Neural progenitor cell (in vitro differentiated cells): ENCODE results near the gene MS4A14. TPM values are rescaled to one million over a fixed set of nuclear protein-coding genes. Genes with fewer than 3 reads are reported as not detected.
A peak's percentile ranks its signal among the peaks of the same experiment; 100 is the strongest.

Experiments
- DNase-seq: peaks from one replicate; pipeline ENCODE4 v3.0.0-alpha.2; 2016; ENCODE audit warnings: low spot score
- H2AFZ ChIP-seq: fragments of 200-600 bp; sonication (generic); replicated peaks from 2 replicates; pipeline ENCODE4 v1.6.1; 2016; ENCODE audit warnings: antibody characterized with exemption
- H3F3A ChIP-seq: fragments of 200-600 bp; sonication (generic); 2 replicates; pipeline ENCODE4 v1.6.1; 2016; ENCODE audit warnings: antibody characterized with exemption, low read depth
- H3K27ac ChIP-seq: fragments of 200-600 bp; sonication (generic); 2 replicates; pipeline ENCODE4 v1.5.1; 2016; ENCODE audit warnings: mild to moderate bottlenecking
- H3K27me3 ChIP-seq: fragments of 200-600 bp; sonication (generic); 2 replicates; pipeline ENCODE4 v1.6.1; 2016; ENCODE audit warnings: mild to moderate bottlenecking, moderate library complexity
- H3K36me3 ChIP-seq: fragments of 200-600 bp; sonication (generic); 2 replicates; pipeline ENCODE4 v1.5.1; 2016
- H3K4me1 ChIP-seq: fragments of 200-600 bp; sonication (generic); 2 replicates; pipeline ENCODE4 v1.6.1; 2016; ENCODE audit warnings: mixed run types
- H3K4me2 ChIP-seq: fragments of 200-600 bp; sonication (generic); 2 replicates; pipeline ENCODE4 v1.6.1; 2016
- H3K4me3 ChIP-seq: fragments of 200-600 bp; sonication (generic); 2 replicates; pipeline ENCODE4 v1.5.1; 2016
- H3K79me2 ChIP-seq: fragments of 200-600 bp; sonication (generic); 2 replicates; pipeline ENCODE4 v1.6.1; 2016; ENCODE audit warnings: low read depth
- H3K9ac ChIP-seq: fragments of 200-600 bp; sonication (generic); 2 replicates; pipeline ENCODE4 v1.6.1; 2016
- H3K9me3 ChIP-seq: fragments of 200-600 bp; sonication (generic); 2 replicates; pipeline ENCODE4 v1.5.1; 2016; ENCODE audit warnings: low read depth
- H4K20me1 ChIP-seq: fragments of 200-600 bp; sonication (generic); 2 replicates; pipeline ENCODE4 v1.6.1; 2016; ENCODE audit warnings: low read depth
- H3K27ac Mint-ChIP-seq: 3 replicates; pipeline ENCODE4 v1.8.0; 2021; ENCODE audit warnings: mixed read lengths
- H3K27me3 Mint-ChIP-seq: 2 replicates; pipeline ENCODE4 v1.8.0; 2022; ENCODE audit warnings: low read depth, mild to moderate bottlenecking, inconsistent platforms, moderate library complexity, mixed read lengths; ENCODE audit not compliant: insufficient read depth
- H3K36me3 Mint-ChIP-seq: 3 replicates; pipeline ENCODE4 v1.8.0; 2021; ENCODE audit warnings: mixed read lengths
- H3K4me1 Mint-ChIP-seq: 3 replicates; pipeline ENCODE4 v1.8.0; 2021; ENCODE audit warnings: mixed read lengths
- H3K4me3 Mint-ChIP-seq: 3 replicates; pipeline ENCODE4 v1.8.0; 2021; ENCODE audit warnings: mild to moderate bottlenecking, moderate library complexity, mixed read lengths
- H3K9me3 Mint-ChIP-seq: 3 replicates; pipeline ENCODE4 v1.8.0; 2020; ENCODE audit warnings: mixed read lengths
- CTCF ChIP-seq: fragments of 200-600 bp; sonication (generic); IDR thresholded peaks from 2 replicates; pipeline ENCODE4 v1.5.1; 2017; ENCODE audit warnings: antibody characterized with exemption, mild to moderate bottlenecking
- EZH2 ChIP-seq: fragments of 200-600 bp; sonication (generic); IDR thresholded peaks from 2 replicates; pipeline ENCODE4 v1.6.1; 2017; ENCODE audit warnings: antibody characterized with exemption, mild to moderate bottlenecking, moderate library complexity
- EZH2phosphoT487 ChIP-seq: fragments of 200-600 bp; sonication (generic); IDR thresholded peaks from 2 replicates; pipeline ENCODE4 v1.6.1; 2017; ENCODE audit warnings: antibody characterized with exemption
- total RNA-seq: library from RNA; depleted of rRNA; stranded (reverse); fragments of >200 nt; gene quantifications from 2 replicates; pipeline ENCODE4 v1.2.3, GENCODE V29; 2015; ENCODE audit warnings: low replicate concordance

Gene MS4A14
- total RNA-seq, 1 donor from 2014 or later: not detected

GRCh38 chr11:60394666-60395380 is 1.4 kb upstream of the MS4A14 start:
- Histone ChIP-seq H3K27me3 (no peaks in the 10 kb centered on the region), H3K79me2 (no peaks in the 10 kb centered on the region), H3K36me3 (no peaks in the 10 kb centered on the region), H3F3A (no peaks in the 10 kb centered on the region), H3K4me3 (no peak overlapping the region), H2AFZ (no peak overlapping the region), H3K4me2 (no peak overlapping the region), H3K4me1 (no peaks in the 10 kb centered on the region), H3K27ac (no peak overlapping the region), H3K9me3 (no peaks in the 10 kb centered on the region), H4K20me1 (no peaks in the 10 kb centered on the region), H3K9ac (no peak overlapping the region)
- Mint-ChIP-seq H3K27ac (no peak overlapping the region), H3K4me1 (no peaks in the 10 kb centered on the region), H3K36me3 (no peaks in the 10 kb centered on the region), H3K27me3 (peaks cover 2% of the 10 kb centered on the region), H3K4me3 (no peak overlapping the region), H3K9me3 (no peaks in the 10 kb centered on the region)
- DNase-seq: no peak
- no peak for TF ChIP-seq EZH2
- TF ChIP-seq EZH2phosphoT487: no peak
- no peak for TF ChIP-seq CTCF

DNA sequence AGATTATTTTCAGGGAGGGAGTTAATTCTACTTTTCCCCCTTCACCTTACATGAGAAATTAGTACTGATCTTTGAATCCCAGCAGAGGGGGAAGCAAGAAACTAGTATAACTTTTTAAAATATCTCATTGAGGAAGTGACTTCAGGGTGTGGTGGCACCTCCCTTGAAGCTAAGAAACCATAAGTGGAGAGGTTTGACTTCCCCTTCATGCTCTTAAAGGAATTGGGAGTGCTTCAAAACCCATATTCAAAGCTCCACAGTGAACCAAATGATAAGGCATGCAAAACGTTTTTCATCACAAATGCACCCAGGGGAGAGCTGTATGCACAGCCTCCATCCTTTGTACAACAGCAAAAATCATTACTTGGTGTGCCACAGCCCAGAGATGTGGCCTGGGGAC is 540 bp downstream of the MS4A14 start:
- no peak overlapping the region for H2AFZ ChIP-seq
- Mint-ChIP-seq H3K4me1 (no peaks in the 10 kb centered on the region), H3K9me3 (no peaks in the 10 kb centered on the region), H3K4me3 (no peak overlapping the region), H3K27ac (peak overlapping the region; percentile 52), H3K27me3 (peaks cover 2% of the 10 kb centered on the region), H3K36me3 (no peaks in the 10 kb centered on the region)
- H3K27me3 ChIP-seq: no peaks in the 10 kb centered on the region
- H3K36me3 ChIP-seq: no peaks in the 10 kb centered on the region
- H3K9ac ChIP-seq: no peak overlapping the region
- no peaks in the 10 kb centered on the region for H4K20me1 ChIP-seq
- TF ChIP-seq EZH2 (no peak), CTCF (no peak), EZH2phosphoT487 (no peak)
- H3K9me3 ChIP-seq: no peaks in the 10 kb centered on the region
- H3F3A ChIP-seq: no peaks in the 10 kb centered on the region
- no peak overlapping the region for H3K27ac ChIP-seq
- DNase-seq: no peak
- H3K4me1 ChIP-seq: no peaks in the 10 kb centered on the region
- H3K4me2 ChIP-seq: no peak overlapping the region
- H3K79me2 ChIP-seq: no peaks in the 10 kb centered on the region
- H3K4me3 ChIP-seq: no peak overlapping the region

GRCh38 chr11:60420015-60420414 is 23.8 kb downstream of the MS4A14 start:
- no peak overlapping the region for H3K4me2 ChIP-seq
- Mint-ChIP-seq H3K36me3 (no peaks in the 10 kb centered on the region), H3K9me3 (peaks cover 2% of the 10 kb centered on the region), H3K27ac (no peak overlapping the region), H3K27me3 (peaks cover 2% of the 10 kb centered on the region), H3K4me3 (no peak overlapping the region), H3K4me1 (no peaks in the 10 kb centered on the region)
- no peaks in the 10 kb centered on the region for H3K36me3 ChIP-seq
- H3K9ac ChIP-seq: no peak overlapping the region
- H3K4me3 ChIP-seq: no peak overlapping the region
- DNase-seq: no peak
- H2AFZ ChIP-seq: no peak overlapping the region
- H3K27me3 ChIP-seq: no peaks in the 10 kb centered on the region
- no peaks in the 10 kb centered on the region for H3F3A ChIP-seq
- no peaks in the 10 kb centered on the region for H3K79me2 ChIP-seq
- no peak overlapping the region for H3K27ac ChIP-seq
- no peaks in the 10 kb centered on the region for H4K20me1 ChIP-seq
- H3K9me3 ChIP-seq: no peaks in the 10 kb centered on the region
- TF ChIP-seq CTCF (no peak), EZH2phosphoT487 (no peak), EZH2 (no peak)
- no peaks in the 10 kb centered on the region for H3K4me1 ChIP-seq
